Sciatic nerve (tissue), 2 donors: ENCODE data around the gene DCLK3. TPM values are rescaled to one million over a fixed set of nuclear protein-coding genes. Genes with fewer than 3 reads are reported as not detected.

ENCODE experiments used
- ATAC-seq: fragments of 200-7000 bp; cut with Tn5 transposase; one replicate; pipeline ENCODE4 v1.9.1; 2020; ENCODE audit warnings: mild to moderate bottlenecking, moderate library complexity
- DNase-seq: peaks from one replicate; pipeline ENCODE4 v3.0.0-alpha.2; 2020; ENCODE audit warnings: low spot score
- intact Hi-C: fragments of 100-400 bp; cut with DNase I; formaldehyde crosslinking; loops from one replicate; pipeline ENCODE4 v1.14.2; 2022
- total RNA-seq: library from RNA; stranded (reverse); fragmentation: NEBNext Ultra II Directional; extraction: Animal tissue kit (Norgen Biotek cat#: 25700); gene quantifications from one replicate; pipeline ENCODE4 v1.2.1, GENCODE V29; 2021
- donor health status: DM: no; HTN: no; CAD: no.
- donor health status: DM: no; HTN: no; CAD: no.

The DCLK3 gene
- 57.7 TPM for total RNA-seq

- ATAC-seq (peak; percentile 85), DNase-seq (peak; percentile 65)
- intact Hi-C loops: no loop called here
Measured at GRCh38 chr3:36763850-36764703, at the start of gene DCLK3. DCLK3 (minus strand) TSS chr3:36764553; CDS start chr3:36764263, 290 bp downstream.

DNA sequence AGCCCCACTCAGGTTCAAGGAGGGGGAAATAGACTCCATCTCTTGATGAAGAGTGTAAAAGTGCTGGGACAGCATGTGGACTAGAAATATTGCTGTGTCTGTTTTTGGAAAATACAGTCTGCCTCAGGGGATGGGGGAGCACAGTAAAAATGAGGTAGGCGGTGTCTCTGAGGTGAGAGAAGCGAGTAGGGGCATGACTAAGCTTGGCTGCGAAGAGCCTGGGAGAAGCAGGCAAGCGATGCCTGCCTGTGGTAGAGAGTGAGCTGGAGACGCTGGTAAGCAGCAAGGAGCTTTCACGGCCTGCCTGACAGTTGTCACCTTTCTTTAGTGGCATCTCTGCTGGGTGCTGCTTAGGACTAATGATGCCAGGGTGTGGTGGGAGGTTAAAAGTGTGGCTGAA, 49.0 kb upstream of the DCLK3 start:
- no peak for DNase-seq
- intact Hi-C loops: no loop called here
- no peak for ATAC-seq

DNA sequence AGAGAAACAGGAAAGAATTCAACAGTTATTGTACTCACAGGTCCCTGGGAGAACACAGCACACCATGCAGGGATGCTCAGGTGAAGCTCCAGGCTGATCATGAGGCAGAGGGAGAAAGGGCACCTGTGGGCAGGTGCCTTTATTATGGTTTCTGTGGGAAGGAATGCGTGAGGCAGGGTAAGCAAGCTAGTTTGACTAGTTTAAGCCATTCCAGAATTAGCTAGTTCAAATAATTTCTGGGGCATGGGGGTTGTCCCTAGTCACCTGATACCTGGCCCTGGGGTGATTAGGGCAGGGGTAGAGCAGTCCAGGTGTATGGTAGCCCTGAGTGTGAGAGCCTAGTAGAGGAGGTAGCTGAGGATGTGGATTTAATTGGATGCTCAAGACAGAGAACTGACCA, 47.9 kb upstream of the DCLK3 start:
- DNase-seq (no peak), ATAC-seq (no peak)
- intact Hi-C loops: no loop called here

DNA sequence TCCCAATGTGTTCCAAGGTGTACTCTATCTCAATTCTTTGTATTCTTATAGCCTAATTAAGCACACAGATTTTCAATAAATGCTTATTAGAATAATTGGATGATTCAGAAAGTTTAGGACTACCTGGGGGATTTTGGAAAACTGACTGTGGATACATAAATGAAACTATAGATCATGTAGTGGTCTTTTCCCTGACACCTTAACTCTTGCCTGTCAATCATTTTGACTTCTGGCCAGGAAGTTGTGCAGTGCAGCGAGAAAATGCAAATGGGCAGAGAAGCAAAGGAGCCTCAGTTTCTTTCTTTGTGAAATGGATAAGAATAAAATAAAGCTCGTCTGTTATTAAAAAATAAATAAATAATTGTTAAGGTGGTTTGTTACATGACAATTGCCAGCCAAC, 47.4 kb upstream of the DCLK3 start:
- intact Hi-C loops: no loop called here
- DNase-seq (no peak), ATAC-seq (no peak)

- intact Hi-C loops: no loop called here
- ATAC-seq: no peak
- no peak for DNase-seq
Measured at GRCh38 chr3:36804295-36805055, 40.1 kb upstream of the DCLK3 start.

DNA sequence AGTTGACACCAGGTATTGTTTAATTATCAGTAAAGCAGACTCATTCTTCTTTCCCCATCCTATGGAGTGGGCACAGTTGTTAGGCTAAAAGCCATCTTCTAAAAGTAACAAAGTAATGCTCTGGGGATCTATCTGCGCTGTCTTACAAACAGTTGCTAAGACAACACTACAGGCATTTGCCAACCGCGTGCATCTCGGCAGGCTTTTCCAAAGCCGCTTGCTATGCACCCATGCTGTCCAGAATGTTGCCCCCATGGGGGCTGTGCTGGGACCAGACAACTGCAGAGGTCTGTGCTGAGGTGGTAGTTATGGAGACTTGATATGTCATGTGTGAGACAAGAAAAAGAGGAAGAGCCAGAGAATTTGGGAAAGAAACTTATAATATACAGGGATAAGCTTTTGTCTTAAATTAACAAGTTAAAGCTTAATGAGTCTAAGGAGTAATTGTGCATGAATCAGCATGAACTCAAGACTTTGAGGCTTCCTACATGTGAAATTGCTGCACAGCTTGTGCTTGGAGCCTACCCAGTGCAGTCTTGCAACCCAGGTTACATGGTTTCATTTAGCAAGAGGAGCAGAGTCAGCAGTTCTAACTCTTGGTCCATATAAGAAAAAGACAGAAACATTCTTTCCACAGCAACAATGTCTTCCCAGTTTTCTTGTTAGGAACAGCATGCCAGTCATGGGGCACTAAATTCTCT, 38.9 kb upstream of the DCLK3 start:
- DNase-seq (no peak), ATAC-seq (no peak)
- intact Hi-C loops: no loop called here

- ATAC-seq: no peak
Measured at GRCh38 chr3:36800533-36801116, 36.3 kb upstream of the DCLK3 start.

DNA sequence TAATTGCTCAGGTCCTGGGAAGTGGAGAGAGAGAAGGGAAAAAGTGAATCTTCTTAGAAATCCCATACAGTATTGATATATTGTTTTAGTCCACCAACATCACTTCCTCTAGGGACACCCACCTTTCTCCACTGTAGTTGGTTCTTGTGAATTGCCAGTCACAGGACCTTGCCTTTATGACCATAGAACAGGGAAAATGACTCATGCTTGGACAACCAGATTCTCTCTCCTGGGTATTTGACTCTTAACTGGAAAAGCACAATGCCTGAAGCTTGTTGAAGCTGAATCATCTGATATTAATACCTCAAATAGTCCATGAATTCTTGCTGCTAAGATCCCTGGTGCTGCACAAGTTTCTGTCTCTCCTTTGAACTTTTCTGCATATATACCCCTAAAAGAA, 32.5 kb upstream of the DCLK3 start:
- no peak for ATAC-seq

More at GRCh38 chr3:36800533-36801116, 36.3 kb upstream of the DCLK3 start:
- no peak for DNase-seq
- intact Hi-C loops: no loop called here

GRCh38 chr3:36796161-36796560, 31.8 kb upstream of the DCLK3 start:
- ATAC-seq: no peak
- no peak for DNase-seq
- intact Hi-C loops: no loop called here

More for the DNA sequence above, 32.5 kb upstream of the DCLK3 start:
- DNase-seq: no peak
- intact Hi-C loops: no loop called here

GRCh38 chr3:36795622-36796021, 31.3 kb upstream of the DCLK3 start:
- ATAC-seq: no peak
- no peak for DNase-seq
- intact Hi-C loops: no loop called here

GRCh38 chr3:36792342-36792741, 28.0 kb upstream of the DCLK3 start:
- peak; percentile 55 for ATAC-seq

GRCh38 chr3:36790765-36791164, 26.4 kb upstream of the DCLK3 start:
- DNase-seq (no peak), ATAC-seq (no peak)
- intact Hi-C loops: no loop called here

More at GRCh38 chr3:36792342-36792741, 28.0 kb upstream of the DCLK3 start:
- intact Hi-C loops: no loop called here
- no peak for DNase-seq

GRCh38 chr3:36786921-36787890, 22.9 kb upstream of the DCLK3 start:
- intact Hi-C loops: no loop called here
- DNase-seq (no peak), ATAC-seq (peak; percentile 71)

DNA sequence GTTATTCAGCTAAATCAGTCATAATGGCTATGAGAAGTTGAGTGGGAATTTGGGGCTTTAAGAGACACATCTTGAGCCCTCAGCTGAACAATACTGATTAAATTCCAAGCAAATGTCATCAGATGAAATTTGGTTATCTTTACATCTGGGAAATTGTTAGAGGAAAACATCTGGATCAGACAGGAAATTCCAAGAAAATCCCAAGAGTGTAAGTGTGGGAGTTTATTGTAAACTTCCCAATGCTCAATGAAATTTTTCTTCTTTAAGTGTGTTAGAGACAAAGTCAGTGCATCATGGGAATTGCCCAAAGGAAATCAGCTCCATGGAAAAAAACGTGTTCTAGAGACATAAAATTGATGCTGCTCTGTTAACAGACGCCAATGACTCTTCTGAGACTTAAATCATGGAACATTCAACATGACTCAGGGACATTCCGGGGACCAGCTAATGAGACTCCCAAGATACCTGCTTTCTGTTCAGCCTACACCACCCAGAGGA, 19.8 kb upstream of the DCLK3 start:
- DNase-seq (no peak), ATAC-seq (no peak)
- intact Hi-C loops: no loop called here

DNA sequence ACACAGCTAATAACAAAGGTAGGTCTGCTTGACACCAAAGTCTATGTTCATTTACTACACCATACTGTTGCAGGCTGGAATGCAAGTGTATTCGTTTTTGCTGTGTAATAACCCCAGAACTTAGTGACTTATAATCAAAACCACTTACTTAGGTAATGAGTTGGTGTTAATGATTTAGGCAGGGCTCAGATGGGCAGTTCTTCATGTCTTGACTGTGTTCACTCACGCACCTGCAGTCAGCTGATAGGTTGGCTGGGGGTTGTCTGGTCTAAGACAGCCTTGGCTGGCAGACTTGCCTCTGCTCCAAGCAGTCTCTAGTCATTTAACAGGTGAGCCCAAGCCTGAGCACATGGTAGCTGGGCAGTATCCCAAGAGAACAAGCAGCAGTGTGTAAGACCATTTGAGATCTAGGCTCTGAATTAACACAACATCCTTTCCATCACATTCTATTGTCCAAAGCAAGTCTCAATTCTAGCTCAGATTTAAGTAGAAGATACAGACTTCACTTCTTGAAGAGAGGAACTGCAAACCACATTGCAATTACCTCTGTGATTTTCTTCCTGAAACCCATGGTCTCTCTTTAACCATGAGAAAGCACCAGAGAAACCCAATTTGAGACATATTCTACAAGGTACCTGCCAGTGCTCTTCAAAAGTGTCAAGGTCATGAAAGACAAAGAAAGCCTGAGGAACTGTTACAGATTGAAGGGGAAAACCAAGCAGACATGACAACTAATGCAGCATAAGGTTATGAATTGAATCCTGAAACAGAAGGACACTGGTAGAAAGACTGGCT, 13.3 kb upstream of the DCLK3 start:
- intact Hi-C loops: no loop called here
- DNase-seq: no peak
- ATAC-seq: no peak

DNA sequence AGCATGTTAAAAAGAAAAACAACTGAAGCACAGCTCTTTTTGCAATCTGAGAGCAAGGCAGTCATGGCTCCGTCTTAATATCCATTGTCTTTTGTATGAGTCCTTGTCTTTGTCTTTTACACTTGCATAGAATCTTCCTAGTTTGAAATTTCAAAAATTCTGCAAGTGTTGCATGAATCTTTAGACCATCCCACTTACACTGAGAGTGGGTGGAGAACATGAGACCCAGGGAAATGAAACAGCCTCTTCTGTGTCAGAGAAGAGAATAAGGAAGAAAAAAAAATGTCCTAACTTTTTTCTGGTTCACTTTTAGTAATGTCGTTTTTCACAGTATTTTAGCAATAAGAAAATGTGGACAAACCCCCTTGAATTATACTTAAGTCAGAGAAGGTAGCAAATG, 12.1 kb upstream of the DCLK3 start:
- no peak for DNase-seq
- no peak for ATAC-seq
- intact Hi-C loops: no loop called here

GRCh38 chr3:36774052-36774451, 9.7 kb upstream of the DCLK3 start:
- intact Hi-C loops: no loop called here
- ATAC-seq: no peak
- DNase-seq: no peak
